ENCODE data around the gene BRD3. TPM values are rescaled to one million over a fixed set of nuclear protein-coding genes. Genes with fewer than 3 reads are reported as not detected.

Gene BRD3
- total RNA-seq = 6.9 and 10.9 TPM in 2 replicates

GRCh38 chr9:134067904-134068743 is at the start of gene BRD3:
BRD3 (minus strand) TSS chr9:134068026; CDS start chr9:134053477, 14,549 bp downstream.
- Histone ChIP-seq H3K79me2 (ENCODE audit: insufficient read depth, low read length) (peaks cover 38% of the 10 kb centered on the region), H3K4me3 (ENCODE audit: insufficient read depth, low read length) (peak within 1 kb of the TSS; percentile 87), H4K20me1 (ENCODE audit: insufficient read depth, low read length) (peaks cover 24% of the 10 kb centered on the region), H3K4me2 (ENCODE audit: insufficient read depth, low read length) (peak within 1 kb of the TSS; percentile 99), H3K27me3 (ENCODE audit: insufficient read depth, low read length) (peaks cover 27% of the 10 kb centered on the region), H2AFZ (ENCODE audit: low read length) (peak within 1 kb of the TSS; percentile 78), H3K9me3 (ENCODE audit: low read depth, low read length) (no peaks in the 10 kb centered on the region), H3K36me3 (ENCODE audit: insufficient read depth, low read length) (no peaks in the 10 kb centered on the region), H3K4me1 (ENCODE audit: insufficient read depth, low read length) (peaks cover 15% of the 10 kb centered on the region), H3K27ac (ENCODE audit: low read depth, low read length) (peak within 1 kb of the TSS; percentile 62)
- TF ChIP-seq, protein P1, sequence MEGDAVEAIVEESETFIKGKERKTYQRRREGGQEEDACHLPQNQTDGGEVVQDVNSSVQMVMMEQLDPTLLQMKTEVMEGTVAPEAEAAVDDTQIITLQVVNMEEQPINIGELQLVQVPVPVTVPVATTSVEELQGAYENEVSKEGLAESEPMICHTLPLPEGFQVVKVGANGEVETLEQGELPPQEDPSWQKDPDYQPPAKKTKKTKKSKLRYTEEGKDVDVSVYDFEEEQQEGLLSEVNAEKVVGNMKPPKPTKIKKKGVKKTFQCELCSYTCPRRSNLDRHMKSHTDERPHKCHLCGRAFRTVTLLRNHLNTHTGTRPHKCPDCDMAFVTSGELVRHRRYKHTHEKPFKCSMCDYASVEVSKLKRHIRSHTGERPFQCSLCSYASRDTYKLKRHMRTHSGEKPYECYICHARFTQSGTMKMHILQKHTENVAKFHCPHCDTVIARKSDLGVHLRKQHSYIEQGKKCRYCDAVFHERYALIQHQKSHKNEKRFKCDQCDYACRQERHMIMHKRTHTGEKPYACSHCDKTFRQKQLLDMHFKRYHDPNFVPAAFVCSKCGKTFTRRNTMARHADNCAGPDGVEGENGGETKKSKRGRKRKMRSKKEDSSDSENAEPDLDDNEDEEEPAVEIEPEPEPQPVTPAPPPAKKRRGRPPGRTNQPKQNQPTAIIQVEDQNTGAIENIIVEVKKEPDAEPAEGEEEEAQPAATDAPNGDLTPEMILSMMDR (IDR thresholded peaks at IDR 0.05; ENCODE audit: extremely low read depth, low read depth, low read length) = no peak
- DNase-seq (ENCODE audit: insufficient read length, low spot score, missing footprints) = peak; percentile 100

- DNase-seq (ENCODE audit: insufficient read length, low spot score, missing footprints) = no peak
- Histone ChIP-seq H3K36me3 (ENCODE audit: insufficient read depth, low read length) (no peaks in the 10 kb centered on the region), H3K4me2 (ENCODE audit: insufficient read depth, low read length) (no peak overlapping the region), H2AFZ (ENCODE audit: low read length) (no peak overlapping the region), H3K27me3 (ENCODE audit: insufficient read depth, low read length) (no peaks in the 10 kb centered on the region), H3K27ac (ENCODE audit: low read depth, low read length) (no peak overlapping the region), H3K9me3 (ENCODE audit: low read depth, low read length) (no peaks in the 10 kb centered on the region), H3K4me3 (ENCODE audit: insufficient read depth, low read length) (no peak overlapping the region), H4K20me1 (ENCODE audit: insufficient read depth, low read length) (no peaks in the 10 kb centered on the region), H3K79me2 (ENCODE audit: insufficient read depth, low read length) (no peaks in the 10 kb centered on the region), H3K4me1 (ENCODE audit: insufficient read depth, low read length) (no peaks in the 10 kb centered on the region)
- TF ChIP-seq, protein P1 (IDR thresholded peaks at IDR 0.05; ENCODE audit: extremely low read depth, low read depth, low read length) = no peak
Observed at GRCh38 chr9:134112561-134112960, 44.7 kb upstream of the BRD3 start.

GRCh38 chr9:134111064-134111463 is 43.2 kb upstream of the BRD3 start:
- no peaks in the 10 kb centered on the region for H3K79me2 ChIP-seq (ENCODE audit: insufficient read depth, low read length)
- TF ChIP-seq, protein P1 (IDR thresholded peaks at IDR 0.05; ENCODE audit: extremely low read depth, low read depth, low read length) = no peak
- no peaks in the 10 kb centered on the region for H3K9me3 ChIP-seq (ENCODE audit: low read depth, low read length)
- no peak for DNase-seq (ENCODE audit: insufficient read length, low spot score, missing footprints)
- no peak overlapping the region for H3K4me3 ChIP-seq (ENCODE audit: insufficient read depth, low read length)
- H3K36me3 ChIP-seq (ENCODE audit: insufficient read depth, low read length) = no peaks in the 10 kb centered on the region
- no peaks in the 10 kb centered on the region for H3K4me1 ChIP-seq (ENCODE audit: insufficient read depth, low read length)
- H3K27me3 ChIP-seq (ENCODE audit: insufficient read depth, low read length) = no peaks in the 10 kb centered on the region
- H2AFZ ChIP-seq (ENCODE audit: low read length) = no peak overlapping the region
- H4K20me1 ChIP-seq (ENCODE audit: insufficient read depth, low read length) = no peaks in the 10 kb centered on the region
- H3K4me2 ChIP-seq (ENCODE audit: insufficient read depth, low read length) = no peak overlapping the region
- H3K27ac ChIP-seq (ENCODE audit: low read depth, low read length) = no peak overlapping the region

- Histone ChIP-seq H3K27me3 (ENCODE audit: insufficient read depth, low read length) (peaks cover 6% of the 10 kb centered on the region), H3K27ac (ENCODE audit: low read depth, low read length) (no peak overlapping the region), H2AFZ (ENCODE audit: low read length) (no peak overlapping the region), H3K36me3 (ENCODE audit: insufficient read depth, low read length) (no peaks in the 10 kb centered on the region), H3K79me2 (ENCODE audit: insufficient read depth, low read length) (no peaks in the 10 kb centered on the region), H3K4me2 (ENCODE audit: insufficient read depth, low read length) (no peak overlapping the region), H4K20me1 (ENCODE audit: insufficient read depth, low read length) (no peaks in the 10 kb centered on the region), H3K4me1 (ENCODE audit: insufficient read depth, low read length) (no peaks in the 10 kb centered on the region), H3K4me3 (ENCODE audit: insufficient read depth, low read length) (no peak overlapping the region), H3K9me3 (ENCODE audit: low read depth, low read length) (no peaks in the 10 kb centered on the region)
- DNase-seq (ENCODE audit: insufficient read length, low spot score, missing footprints) = no peak
- TF ChIP-seq, protein P1 (IDR thresholded peaks at IDR 0.05; ENCODE audit: extremely low read depth, low read depth, low read length) = no peak
Observed at GRCh38 chr9:134103391-134103998, 35.7 kb upstream of the BRD3 start.
